EH (cell line): ENCODE data around the gene NCK2.

Experiments used
- DNase-seq: peaks from one replicate; pipeline ENCODE4 v3.0.0-alpha.2; 2015; ENCODE audit warnings: low read depth

NCK2 gene

DNA sequence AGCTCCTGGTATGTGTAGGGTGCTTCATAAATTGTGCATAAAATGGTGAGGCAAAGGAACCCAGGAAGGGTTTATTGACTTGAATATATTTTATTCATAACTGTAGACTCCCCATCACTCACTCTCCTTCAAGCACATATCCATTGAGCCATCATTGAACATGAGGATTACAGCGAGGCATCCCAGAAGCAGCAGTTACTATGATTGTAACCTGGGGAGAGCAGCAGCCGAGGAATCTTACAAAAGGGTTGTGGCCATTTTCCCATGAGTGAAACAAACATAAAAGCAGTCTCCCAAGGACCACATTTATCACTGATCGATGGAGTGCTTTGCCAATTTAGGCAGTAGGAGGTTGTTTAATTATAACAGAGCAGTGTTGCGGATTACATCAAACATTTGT, 183.4 kb downstream of the NCK2 start:
- DNase-seq: no peak

GRCh38 chr2:105928563-105928962, 183.9 kb downstream of the NCK2 start:
- DNase-seq: no peak

GRCh38 chr2:105929516-105929915, 184.8 kb downstream of the NCK2 start:
- peak; percentile 5 for DNase-seq

DNA sequence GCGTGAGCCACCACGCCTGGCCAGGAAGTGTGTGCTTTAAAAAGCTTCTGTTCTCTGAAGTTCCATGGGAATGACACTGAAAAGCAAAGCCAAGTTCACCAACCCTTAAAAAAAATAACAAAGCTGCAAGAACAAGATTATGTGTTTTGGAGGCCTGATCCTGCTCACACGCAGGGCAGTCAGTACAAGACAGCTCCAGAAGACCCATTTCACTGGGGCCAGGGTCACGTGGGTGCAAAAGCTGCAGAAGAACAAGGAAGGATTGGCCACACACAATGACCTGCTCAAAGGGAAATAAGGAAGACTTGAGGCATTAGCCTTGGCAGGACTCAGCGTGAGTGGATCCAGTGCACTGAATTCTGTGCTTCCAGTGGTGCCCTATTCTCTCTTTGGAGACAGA, 187.9 kb downstream of the NCK2 start:
- DNase-seq: no peak

GRCh38 chr2:105933906-105934305, 189.2 kb downstream of the NCK2 start:
- DNase-seq: no peak

DNA sequence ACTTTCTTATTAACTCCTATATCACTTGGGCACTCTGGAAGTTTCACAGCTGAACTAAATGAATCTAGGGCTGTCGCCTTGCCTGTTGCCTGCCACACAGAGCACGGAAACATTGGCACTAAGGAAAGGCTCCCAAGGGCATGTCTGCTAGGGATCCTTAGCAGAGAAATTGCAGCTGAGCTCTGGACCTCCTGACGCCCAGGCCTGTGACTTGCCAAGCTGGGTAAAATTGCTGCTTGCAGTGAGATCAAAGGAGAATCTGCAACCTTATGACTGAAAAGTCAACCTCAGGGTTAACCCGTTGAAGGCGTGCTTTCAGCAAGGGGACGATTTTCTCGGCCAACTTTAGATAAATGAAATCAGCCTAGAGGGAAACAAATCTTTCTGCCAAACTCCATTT, 189.8 kb downstream of the NCK2 start:
- no peak for DNase-seq

GRCh38 chr2:105935063-105935462, 190.4 kb downstream of the NCK2 start:
- DNase-seq: no peak

- no peak for DNase-seq
Measured at GRCh38 chr2:105936954-105937353, 192.2 kb downstream of the NCK2 start.

DNA sequence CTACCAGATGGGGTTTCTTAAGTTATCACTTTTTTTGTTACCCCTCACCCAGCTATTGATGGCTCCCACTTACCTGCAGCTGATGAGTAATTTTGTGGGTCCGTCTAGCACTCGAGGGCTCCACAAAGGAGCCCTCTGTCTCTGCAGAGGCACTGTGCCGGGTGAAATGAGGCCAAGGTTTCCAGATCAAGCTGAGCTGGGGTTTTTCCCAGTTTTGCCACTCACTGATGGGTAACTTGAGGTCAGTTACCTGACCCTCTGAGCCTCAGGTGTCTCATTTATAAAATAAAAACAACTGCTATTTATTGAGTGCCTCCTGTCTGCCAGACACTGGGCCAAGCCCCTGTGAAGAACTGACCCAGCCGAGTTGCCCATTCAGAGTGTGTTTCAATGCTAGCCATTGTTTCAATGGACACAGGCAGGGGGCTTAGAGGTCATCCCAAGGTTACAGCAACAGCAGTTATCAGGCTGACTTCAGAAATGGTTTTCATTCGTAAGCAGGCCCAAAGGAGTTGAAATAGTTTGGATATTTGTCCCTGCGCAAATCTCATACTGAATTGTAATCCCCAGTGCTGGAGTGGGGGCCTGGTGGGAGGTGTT, 192.9 kb downstream of the NCK2 start:
- DNase-seq: no peak
